ENCODE results near the gene SEPTIN5.

DNA sequence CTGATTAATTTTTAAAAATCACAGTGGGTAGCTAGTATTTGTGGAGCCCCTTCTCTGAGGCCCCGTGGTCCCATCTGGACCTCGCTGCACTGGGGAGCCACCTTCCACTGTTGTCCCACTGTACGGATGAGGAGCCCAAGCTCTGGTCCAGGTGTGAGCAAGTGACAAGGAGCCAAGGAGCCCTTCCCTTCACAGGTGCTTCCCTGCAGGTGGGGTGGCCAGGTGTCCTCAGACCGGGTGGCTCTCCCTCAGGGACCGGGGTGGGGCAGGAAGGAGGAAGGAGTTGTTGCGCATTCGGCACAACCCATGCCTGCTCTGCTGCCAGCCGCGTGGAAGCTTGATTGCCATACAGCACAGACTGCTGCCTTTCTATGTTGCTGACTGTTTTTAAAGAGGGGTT is 10.4 kb upstream of the SEPTIN5 start:
- TF ChIP-seq, protein P1, sequence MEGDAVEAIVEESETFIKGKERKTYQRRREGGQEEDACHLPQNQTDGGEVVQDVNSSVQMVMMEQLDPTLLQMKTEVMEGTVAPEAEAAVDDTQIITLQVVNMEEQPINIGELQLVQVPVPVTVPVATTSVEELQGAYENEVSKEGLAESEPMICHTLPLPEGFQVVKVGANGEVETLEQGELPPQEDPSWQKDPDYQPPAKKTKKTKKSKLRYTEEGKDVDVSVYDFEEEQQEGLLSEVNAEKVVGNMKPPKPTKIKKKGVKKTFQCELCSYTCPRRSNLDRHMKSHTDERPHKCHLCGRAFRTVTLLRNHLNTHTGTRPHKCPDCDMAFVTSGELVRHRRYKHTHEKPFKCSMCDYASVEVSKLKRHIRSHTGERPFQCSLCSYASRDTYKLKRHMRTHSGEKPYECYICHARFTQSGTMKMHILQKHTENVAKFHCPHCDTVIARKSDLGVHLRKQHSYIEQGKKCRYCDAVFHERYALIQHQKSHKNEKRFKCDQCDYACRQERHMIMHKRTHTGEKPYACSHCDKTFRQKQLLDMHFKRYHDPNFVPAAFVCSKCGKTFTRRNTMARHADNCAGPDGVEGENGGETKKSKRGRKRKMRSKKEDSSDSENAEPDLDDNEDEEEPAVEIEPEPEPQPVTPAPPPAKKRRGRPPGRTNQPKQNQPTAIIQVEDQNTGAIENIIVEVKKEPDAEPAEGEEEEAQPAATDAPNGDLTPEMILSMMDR (IDR thresholded peaks at IDR 0.05; ENCODE audit: insufficient read depth, low read length, poor library complexity, severe bottlenecking): no peak
- no peak for TF ChIP-seq EZH2phosphoT487 (conservative IDR thresholded peaks at IDR 0.05; ENCODE audit: low read length)

Data from SU-DHL-6 (cell line).